Measurements from ENCODE around the gene GOLGA8T.
"Not testable (repeated sequence)": the region's sequence is repeated elsewhere in the genome, so short reads cannot be mapped to it uniquely, and the experiment has no call there.

The GOLGA8T gene

GRCh38 chr15:30179814-30180213, 45.0 kb downstream of the GOLGA8T start:
- in situ Hi-C loops (cut with HindIII; ENCODE audit: low pct_unique_long_range_greater_than_20kb, low sequenced_read_pairs); DNase-seq (ENCODE audit: low read depth in 1 of 2, low spot score in 1 of 2): not testable (repeated sequence)

GRCh38 chr15:30185495-30185894, 50.6 kb downstream of the GOLGA8T start:
- DNase-seq (ENCODE audit: low read depth in 1 of 2, low spot score in 1 of 2); in situ Hi-C loops (cut with HindIII; ENCODE audit: low pct_unique_long_range_greater_than_20kb, low sequenced_read_pairs): not testable (repeated sequence)

GRCh38 chr15:30187429-30187828, 52.6 kb downstream of the GOLGA8T start:
- in situ Hi-C loops (cut with HindIII; ENCODE audit: low pct_unique_long_range_greater_than_20kb, low sequenced_read_pairs); DNase-seq (ENCODE audit: low read depth in 1 of 2, low spot score in 1 of 2): not testable (repeated sequence)

GRCh38 chr15:30189754-30190153, 54.9 kb downstream of the GOLGA8T start:
- in situ Hi-C loops (cut with HindIII; ENCODE audit: low pct_unique_long_range_greater_than_20kb, low sequenced_read_pairs); DNase-seq (ENCODE audit: low read depth in 1 of 2, low spot score in 1 of 2): not testable (repeated sequence)

- DNase-seq (ENCODE audit: low read depth in 1 of 2, low spot score in 1 of 2); in situ Hi-C loops (cut with HindIII; ENCODE audit: low pct_unique_long_range_greater_than_20kb, low sequenced_read_pairs): not testable (repeated sequence)
Observed at GRCh38 chr15:30191143-30191542, 56.3 kb downstream of the GOLGA8T start.

- in situ Hi-C loops (cut with HindIII; ENCODE audit: low pct_unique_long_range_greater_than_20kb, low sequenced_read_pairs); DNase-seq (ENCODE audit: low read depth in 1 of 2, low spot score in 1 of 2): not testable (repeated sequence)
Observed at GRCh38 chr15:30191639-30192038, 56.8 kb downstream of the GOLGA8T start.

GRCh38 chr15:30192119-30192745, 57.4 kb downstream of the GOLGA8T start:
- DNase-seq (ENCODE audit: low read depth in 1 of 2, low spot score in 1 of 2); in situ Hi-C loops (cut with HindIII; ENCODE audit: low pct_unique_long_range_greater_than_20kb, low sequenced_read_pairs): not testable (repeated sequence)

- in situ Hi-C loops (cut with HindIII; ENCODE audit: low pct_unique_long_range_greater_than_20kb, low sequenced_read_pairs), result not testable (repeated sequence)
Observed at GRCh38 chr15:30192892-30193291, 58.0 kb downstream of the GOLGA8T start.

More at GRCh38 chr15:30192892-30193291, 58.0 kb downstream of the GOLGA8T start:
- not testable (repeated sequence) for DNase-seq (ENCODE audit: low read depth in 1 of 2, low spot score in 1 of 2)
